Neuronal stem cell (in vitro differentiated cells): Measurements from ENCODE around the gene DLX4. TPM values are rescaled to one million over a fixed set of nuclear protein-coding genes. Genes with fewer than 3 reads are reported as not detected.

Source experiments
- DNase-seq: peaks from one replicate; pipeline ENCODE4 v3.0.0-alpha.2; 2013; ENCODE audit warnings: low spot score
- H2AFZ ChIP-seq: one replicate; pipeline ENCODE4 v1.6.1; 2013; ENCODE audit warnings: mild to moderate bottlenecking, low read length, inconsistent platforms
- H2AK5ac ChIP-seq: 2 replicates; pipeline ENCODE4 v1.6.1; 2013; ENCODE audit warnings: low read depth, mild to moderate bottlenecking, inconsistent platforms, low read length, moderate library complexity, mixed read lengths
- H2BK120ac ChIP-seq: 2 replicates; pipeline ENCODE4 v1.6.1; 2013; ENCODE audit warnings: low read depth, mild to moderate bottlenecking, inconsistent platforms, low read length, moderate library complexity, mixed read lengths
- H2BK12ac ChIP-seq: one replicate; pipeline ENCODE4 v1.6.1; 2013; ENCODE audit warnings: low read length, inconsistent platforms
- H2BK15ac ChIP-seq: 2 replicates; pipeline ENCODE4 v1.6.1; 2013; ENCODE audit warnings: mild to moderate bottlenecking, low read length, inconsistent platforms, mixed read lengths
- H2BK5ac ChIP-seq: one replicate; pipeline ENCODE4 v1.6.1; 2013; ENCODE audit warnings: inconsistent platforms, mild to moderate bottlenecking, low read length, moderate library complexity
- H3K14ac ChIP-seq: one replicate; pipeline ENCODE4 v1.6.1; 2013; ENCODE audit warnings: low read length, inconsistent platforms
- H3K18ac ChIP-seq: 2 replicates; pipeline ENCODE4 v1.6.1; 2013; ENCODE audit warnings: low read length, inconsistent platforms
- H3K23ac ChIP-seq: 2 replicates; pipeline ENCODE4 v1.6.1; 2013; ENCODE audit warnings: low read depth, mild to moderate bottlenecking, mixed read lengths, low read length, inconsistent platforms; ENCODE audit not compliant: poor library complexity
- H3K27ac ChIP-seq: replicated peaks from 3 replicates; pipeline ENCODE4 v1.5.1; 2013; ENCODE audit warnings: low read length, inconsistent platforms
- H3K27me3 ChIP-seq, 3 experiments: 2 replicates each; pipeline ENCODE4 v1.6.1; 2013; ENCODE audit warnings: low read length in 3 of 3, mild to moderate bottlenecking in 2 of 3, inconsistent platforms in 1 of 3, low read depth in 1 of 3, mixed read lengths in 1 of 3, moderate library complexity in 1 of 3; ENCODE audit not compliant: control insufficient read depth in 3 of 3, insufficient read depth in 3 of 3
- H3K36me3 ChIP-seq, 2 donors: replicated peaks in 1 of 2; 2 replicates each; pipeline ENCODE4 v1.6.1; 2013; ENCODE audit warnings: low read length in 2 of 2; ENCODE audit not compliant: control insufficient read depth in 2 of 2, insufficient read depth in 2 of 2
- H3K4ac ChIP-seq: 2 replicates; pipeline ENCODE4 v1.6.1; 2013; ENCODE audit warnings: inconsistent platforms, mild to moderate bottlenecking, low read length, moderate library complexity
- H3K4me1 ChIP-seq, 2 donors: 1 replicate in 1 of 2; 2 replicates in 1 of 2; pipeline ENCODE4 v1.6.1; 2013; ENCODE audit warnings: low read length in 2 of 2, low read depth in 1 of 2; ENCODE audit not compliant: control insufficient read depth in 2 of 2, insufficient read depth in 1 of 2
- H3K4me2 ChIP-seq: one replicate; pipeline ENCODE4 v1.6.1; 2013; ENCODE audit warnings: mild to moderate bottlenecking, low read length, inconsistent platforms; ENCODE audit not compliant: insufficient read depth, poor library complexity, severe bottlenecking
- H3K4me3 ChIP-seq, 2 donors: 2 replicates each; pipeline ENCODE4 v1.5.1; 2013; ENCODE audit warnings: low read length in 2 of 2, mild to moderate bottlenecking in 2 of 2, inconsistent platforms in 1 of 2, moderate library complexity in 1 of 2
- H3K79me1 ChIP-seq: one replicate; pipeline ENCODE4 v1.6.1; 2013; ENCODE audit warnings: low read depth, mild to moderate bottlenecking, inconsistent platforms, low read length, moderate library complexity
- H3K9ac ChIP-seq: one replicate; pipeline ENCODE4 v1.6.1; 2013; ENCODE audit warnings: mild to moderate bottlenecking, low read depth, low read length, inconsistent platforms; ENCODE audit not compliant: poor library complexity
- H3K9me3 ChIP-seq, 2 donors: replicated peaks in 1 of 2; 2 replicates each; pipeline versions ENCODE3 to v1.6.1; 2013; ENCODE audit warnings: low read length in 2 of 2, mild to moderate bottlenecking in 2 of 2, inconsistent platforms in 1 of 2, low read depth in 1 of 2, mixed read lengths in 1 of 2, moderate library complexity in 1 of 2; ENCODE audit not compliant: control insufficient read depth in 2 of 2, insufficient read depth in 1 of 2
- H4K8ac ChIP-seq: one replicate; pipeline ENCODE4 v1.6.1; 2013; ENCODE audit warnings: low read depth, mild to moderate bottlenecking, inconsistent platforms, low read length, moderate library complexity
- H4K91ac ChIP-seq: one replicate; pipeline ENCODE4 v1.6.1; 2013; ENCODE audit warnings: low read length, low read depth, mild to moderate bottlenecking, inconsistent platforms; ENCODE audit not compliant: poor library complexity
- WGBS, 2 donors: extraction: QIAGEN DNeasy Blood & Tissue Kit; methylation state at CpG; one replicate each; pipeline ENCODE4 v1.1.7; 2013; ENCODE audit warnings: missing lambda C conversion rate in 2 of 2, mixed read lengths in 1 of 2; ENCODE audit not compliant: insufficient read length in 2 of 2, insufficient replicate concordance in 1 of 2; ENCODE audit errors: extremely low coverage in 2 of 2; 5-methylcytosine and 5-hydroxymethylcytosine counted together
- polyA plus RNA-seq, 2 experiments: library from polyadenylated mRNA; stranded (reverse); fragments of 200-250 nt; gene quantifications; one replicate each; pipeline ENCODE4 v1.2.3, GENCODE V29; 2013

The DLX4 gene
- 0.45 TPM for polyA plus RNA-seq (2013, experiment 1 of 2)
- 0.61 TPM for polyA plus RNA-seq (2013, experiment 2 of 2)

DNA sequence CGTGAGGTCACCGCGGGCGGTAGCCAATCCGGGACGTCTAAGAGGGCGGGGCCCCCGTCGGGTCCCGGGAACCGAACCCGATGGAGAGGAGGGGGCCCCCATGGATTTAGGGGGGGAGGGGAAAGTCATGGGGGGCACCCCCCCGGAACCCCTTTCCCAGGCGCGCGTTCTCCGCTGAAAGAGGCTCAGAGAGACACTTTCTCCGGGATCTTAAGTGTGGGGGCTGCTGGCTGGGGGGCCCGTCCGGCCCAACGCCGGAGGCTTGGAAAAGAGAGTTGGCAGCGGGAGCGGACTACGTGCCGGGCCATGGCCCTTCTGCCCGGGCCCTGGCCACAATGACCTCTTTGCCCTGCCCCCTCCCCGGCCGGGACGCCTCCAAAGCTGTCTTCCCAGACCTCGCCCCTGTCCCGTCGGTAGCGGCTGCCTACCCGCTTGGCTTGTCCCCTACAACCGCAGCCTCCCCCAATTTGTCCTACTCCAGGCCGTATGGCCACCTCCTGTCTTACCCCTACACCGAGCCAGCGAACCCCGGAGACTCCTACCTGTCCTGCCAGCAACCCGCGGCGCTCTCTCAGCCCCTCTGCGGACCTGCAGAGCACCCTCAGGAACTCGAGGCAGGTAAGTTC lies at the start of gene DLX4:
Gene DLX4, plus strand, starts transcription at position 57 of the 626 bp plus-strand sequence. Its CDS starts 279 bp downstream, at position 336.
- DNase-seq: no peak
- peak within 1 kb of the TSS; percentile 86 for H3K18ac ChIP-seq
- peak within 1 kb of the TSS; percentile 50 for H2BK15ac ChIP-seq

GRCh38 chr17:49920030-49920769 lies 48.8 kb upstream of the DLX4 start:
- no peak overlapping the region for H2BK12ac ChIP-seq
- no peak overlapping the region for H4K91ac ChIP-seq
- H3K27me3 ChIP-seq: peaks cover 0 to 62% (median 0%) of the 10 kb centered on the region in 3 experiments
- H3K9ac ChIP-seq: no peak overlapping the region
- peak overlapping the region; percentile 32 for H2BK5ac ChIP-seq
- WGBS, 2 donors: no CpG with 5 or more reads among the region's 9 CpGs
- H3K14ac ChIP-seq: peak overlapping the region; percentile 31
- H3K36me3 ChIP-seq: no peaks in the 10 kb centered on the region
- no peaks in the 10 kb centered on the region for H3K79me1 ChIP-seq
- no peak overlapping the region for H4K8ac ChIP-seq
- H2AFZ ChIP-seq: no peak overlapping the region
- H2BK15ac ChIP-seq: peak overlapping the region; percentile 77
- no peak overlapping the region for H3K4ac ChIP-seq
- H3K9me3 ChIP-seq: no peaks in the 10 kb centered on the region
- H3K18ac ChIP-seq: peak overlapping the region; percentile 80
- H3K4me3 ChIP-seq: no peak overlapping the region
- no peak for DNase-seq
- peaks cover 0 to 16% of the 10 kb centered on the region in 2 donors for H3K4me1 ChIP-seq
- H2AK5ac ChIP-seq: peak overlapping the region; percentile 63
- H3K4me2 ChIP-seq: no peak overlapping the region
- H3K27ac ChIP-seq: no peak overlapping the region
- peak overlapping the region; percentile 47 for H3K23ac ChIP-seq
- H2BK120ac ChIP-seq: peak overlapping the region; percentile 14

More for the DNA sequence above, at the start of gene DLX4:
- WGBS, 2 donors: no CpG with 5 or more reads among the region's 45 CpGs
- Histone ChIP-seq H3K27ac (no peak within 1 kb of the TSS), H3K9ac (peak within 1 kb of the TSS; percentile 68), H4K91ac (no peak within 1 kb of the TSS), H2AFZ (peak within 1 kb of the TSS; percentile 94), H3K27me3 (peaks cover 77 to 100% (median 99%) of the 10 kb centered on the region in 3 experiments), H2BK5ac (peak within 1 kb of the TSS; percentile 46), H3K4me2 (peak within 1 kb of the TSS; percentile 92), H3K14ac (peak within 1 kb of the TSS; percentile 77), H3K4ac (no peak within 1 kb of the TSS), H3K9me3 (peaks cover 0 to 9% of the 10 kb centered on the region in 2 donors), H2BK120ac (no peak within 1 kb of the TSS), H3K4me3 (peak within 1 kb of the TSS; percentile 45 to 69), H3K4me1 (peaks cover 10 to 17% of the 10 kb centered on the region in 2 donors), H3K79me1 (no peaks in the 10 kb centered on the region), H2AK5ac (peak within 1 kb of the TSS; percentile 30), H2BK12ac (no peak within 1 kb of the TSS), H3K36me3 (no peaks in the 10 kb centered on the region), H3K23ac (peak within 1 kb of the TSS; percentile 17), H4K8ac (no peak within 1 kb of the TSS)

DNA sequence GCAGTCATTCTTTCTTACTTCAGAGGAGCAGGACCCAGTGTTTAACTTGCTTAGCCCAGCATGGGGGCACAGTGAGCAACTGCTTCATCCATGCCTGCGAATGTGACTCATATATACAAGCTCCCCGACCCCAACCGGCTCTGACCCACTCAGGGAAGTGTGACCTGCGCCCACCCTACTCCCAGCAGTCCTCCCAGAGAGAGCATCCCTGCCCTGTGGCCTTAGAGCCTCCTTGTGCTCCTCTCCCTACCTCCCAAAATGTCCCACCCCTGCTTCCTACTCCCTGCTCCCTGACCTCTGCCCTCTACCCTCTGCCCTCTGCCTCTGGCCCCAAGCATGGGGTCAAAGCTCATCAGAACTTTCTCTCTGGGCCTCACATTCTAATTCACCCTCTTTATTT lies 46.9 kb upstream of the DLX4 start:
- Histone ChIP-seq H2AK5ac (peak overlapping the region; percentile 69), H3K18ac (peak overlapping the region; percentile 41), H3K9me3 (no peaks in the 10 kb centered on the region), H3K4me2 (no peak overlapping the region), H3K36me3 (no peaks in the 10 kb centered on the region), H3K4me3 (no peak overlapping the region), H3K27me3 (peaks cover 0 to 52% (median 0%) of the 10 kb centered on the region in 3 experiments), H3K23ac (no peak overlapping the region), H3K14ac (no peak overlapping the region), H2BK120ac (no peak overlapping the region), H4K91ac (no peak overlapping the region), H3K27ac (no peak overlapping the region), H3K4ac (no peak overlapping the region), H3K4me1 (peaks cover 0 to 11% of the 10 kb centered on the region in 2 donors), H4K8ac (no peak overlapping the region), H2BK15ac (no peak overlapping the region), H3K79me1 (no peaks in the 10 kb centered on the region), H2AFZ (no peak overlapping the region), H3K9ac (no peak overlapping the region), H2BK12ac (no peak overlapping the region), H2BK5ac (no peak overlapping the region)
- WGBS, 2 donors: no CpG with 5 or more reads among the region's 4 CpGs
- no peak for DNase-seq

- no peak for DNase-seq
- no peaks in the 10 kb centered on the region for H3K9me3 ChIP-seq
- peak overlapping the region; percentile 70 for H2AK5ac ChIP-seq
- H2BK12ac ChIP-seq: no peak overlapping the region
- H2AFZ ChIP-seq: no peak overlapping the region
- H2BK15ac ChIP-seq: peak overlapping the region; percentile 56
- no peak overlapping the region for H3K23ac ChIP-seq
- no peak overlapping the region for H3K14ac ChIP-seq
- peak overlapping the region; percentile 63 for H2BK5ac ChIP-seq
- WGBS, 2 donors: no CpG with 5 or more reads among the region's 14 CpGs
- H3K4me2 ChIP-seq: no peak overlapping the region
- H3K4me3 ChIP-seq: no peak overlapping the region
- H4K91ac ChIP-seq: no peak overlapping the region
- no peak overlapping the region for H2BK120ac ChIP-seq
- no peaks in the 10 kb centered on the region for H3K36me3 ChIP-seq
- no peak overlapping the region for H4K8ac ChIP-seq
- H3K79me1 ChIP-seq: no peaks in the 10 kb centered on the region
- H3K9ac ChIP-seq: no peak overlapping the region
- H3K27ac ChIP-seq: no peak overlapping the region
- peak overlapping the region; percentile 3 for H3K18ac ChIP-seq
- H3K27me3 ChIP-seq: peaks cover 0 to 66% (median 0%) of the 10 kb centered on the region in 3 experiments
- H3K4me1 ChIP-seq: peaks cover 0 to 11% of the 10 kb centered on the region in 2 donors
- H3K4ac ChIP-seq: no peak overlapping the region
These were observed 44.9 kb upstream of the DLX4 start for GRCh38 chr17:49924116-49924515.
